CD8-positive, alpha-beta memory T cell (primary cell): ENCODE data around the gene RIPOR3. TPM values are rescaled to one million over a fixed set of nuclear protein-coding genes. Genes with fewer than 3 reads are reported as not detected.

Experiments used
- CTCF ChIA-PET: fragments of 350-600 bp; sonication (Branson Sonifier 250); formaldehyde crosslinking; loops from one replicate; lab custom pipeline; 2021; ENCODE audit warnings: antibody characterized with exemption; lab: Charles Lee
- POLR2A ChIA-PET: fragments of 350-600 bp; sonication (Branson Sonifier 250); formaldehyde crosslinking; loops from one replicate; lab custom pipeline; 2021; ENCODE audit warnings: antibody characterized with exemption; lab: Charles Lee
- DNase-seq, 5 donors: peaks; one replicate each; pipeline versions ENCODE4 v3.0.0 to v3.0.0-alpha.2; 2020 to 2022; ENCODE audit warnings: mixed read lengths in 1 of 5
- H3K27ac ChIP-seq: one replicate; pipeline ENCODE4 v1.7.0; 2013; ENCODE audit warnings: low read depth, mild to moderate bottlenecking, low read length, moderate library complexity
- H3K27me3 ChIP-seq: 2 replicates; pipeline ENCODE4 v1.7.0; 2013; ENCODE audit warnings: low read length, mild to moderate bottlenecking; ENCODE audit not compliant: insufficient read depth, poor library complexity, severe bottlenecking
- H3K36me3 ChIP-seq: 2 replicates; pipeline ENCODE4 v1.7.0; 2013; ENCODE audit warnings: mild to moderate bottlenecking, low read length, moderate library complexity; ENCODE audit not compliant: insufficient read depth
- H3K4me1 ChIP-seq: 2 replicates; pipeline ENCODE4 v1.7.0; 2013; ENCODE audit warnings: mild to moderate bottlenecking, low read length, moderate library complexity; ENCODE audit not compliant: insufficient read depth
- H3K4me3 ChIP-seq: 2 replicates; pipeline ENCODE4 v1.7.0; 2013; ENCODE audit warnings: mild to moderate bottlenecking, low read length
- H3K9me3 ChIP-seq: 2 replicates; pipeline ENCODE4 v1.7.0; 2013; ENCODE audit warnings: mild to moderate bottlenecking, low read length
- H3K27ac Mint-ChIP-seq, 8 donors: one replicate each; pipeline ENCODE4 v1.8.0; 2020 to 2021; ENCODE audit warnings: mixed read lengths in 8 of 8, mild to moderate bottlenecking in 6 of 8, inconsistent platforms in 3 of 8, moderate library complexity in 3 of 8
- H3K27me3 Mint-ChIP-seq, 2 donors: one replicate each; pipeline ENCODE4 v1.8.0; 2020 to 2021; ENCODE audit warnings: mixed read lengths in 2 of 2, mild to moderate bottlenecking in 1 of 2, moderate library complexity in 1 of 2
- H3K36me3 Mint-ChIP-seq, 3 donors: one replicate each; pipeline ENCODE4 v1.8.0; 2020 to 2021; ENCODE audit warnings: mixed read lengths in 3 of 3, inconsistent platforms in 1 of 3, mild to moderate bottlenecking in 1 of 3
- H3K4me1 Mint-ChIP-seq, 3 donors: one replicate each; pipeline ENCODE4 v1.8.0; 2020 to 2021; ENCODE audit warnings: mixed read lengths in 3 of 3, inconsistent platforms in 1 of 3, mild to moderate bottlenecking in 1 of 3
- H3K4me3 Mint-ChIP-seq, 7 donors: one replicate each; pipeline ENCODE4 v1.8.0; 2020 to 2021; ENCODE audit warnings: mixed read lengths in 7 of 7, mild to moderate bottlenecking in 6 of 7, moderate library complexity in 4 of 7, inconsistent platforms in 2 of 7
- H3K9me3 Mint-ChIP-seq, 5 donors: one replicate each; pipeline ENCODE4 v1.8.0; 2020 to 2022; ENCODE audit warnings: mixed read lengths in 5 of 5, mild to moderate bottlenecking in 3 of 5, moderate library complexity in 2 of 5, inconsistent platforms in 1 of 5
- polyA plus RNA-seq: library from polyadenylated mRNA; unstranded; fragments of 300-500 nt; fragmentation: Illumina TruSeq; gene quantifications from one replicate; pipeline ENCODE4 v1.2.3, GENCODE V29; 2021
- total RNA-seq, 2 experiments: library from RNA; stranded (reverse); gene quantifications; one replicate each; pipeline ENCODE4 v1.2.3, GENCODE V29; 2021

RIPOR3 gene
- total and polyA plus RNA-seq, 3 experiments from 2014 or later: 1.8 TPM; not detected in 2

DNA sequence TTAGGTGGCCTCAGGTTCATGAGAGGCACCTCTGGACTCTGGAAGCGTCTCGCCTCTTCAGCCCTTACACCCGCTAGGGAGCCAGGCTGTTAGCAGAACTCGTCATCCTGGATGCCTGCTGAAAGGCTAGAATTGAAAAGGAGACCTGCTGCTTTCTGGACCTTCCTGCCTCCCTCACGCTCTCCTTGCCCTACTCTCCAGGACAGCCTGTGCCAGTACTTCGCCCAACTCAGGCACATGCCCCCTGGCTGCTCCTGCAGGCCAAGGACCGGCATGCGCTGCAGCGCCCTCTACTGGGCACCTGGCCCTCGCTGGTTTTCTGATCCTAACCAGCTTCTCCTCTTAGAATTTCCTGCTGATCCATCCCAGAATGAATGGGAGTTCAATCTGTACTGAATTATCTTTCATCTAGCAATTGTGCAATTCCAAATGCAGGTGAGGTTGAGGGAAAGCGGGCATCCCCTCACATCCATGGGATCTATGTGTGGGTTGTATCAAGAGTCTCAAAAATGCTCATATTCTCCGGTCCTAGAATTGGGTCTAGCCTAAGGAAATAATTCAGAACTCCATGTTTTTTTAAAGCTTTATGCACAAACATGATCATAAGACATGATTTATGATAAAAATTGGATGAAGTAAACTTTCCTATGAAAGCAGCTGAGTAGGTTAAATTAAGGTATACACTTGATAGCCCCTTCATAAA, 103.2 kb downstream of the RIPOR3 start:
- Mint-ChIP-seq H3K4me1 (peaks cover 0 to 1% (median 0%) of the 10 kb centered on the region in 3 donors), H3K9me3 (no peaks in the 10 kb centered on the region), H3K36me3 (peaks cover 3 to 56% (median 4%) of the 10 kb centered on the region in 3 donors), H3K27me3 (peaks cover 0 to 1% of the 10 kb centered on the region in 2 donors), H3K27ac (peak overlapping the region in 4 of 8 donors; percentile 19 to 63 (median 40)), H3K4me3 (no peak overlapping the region)
- peak; percentile 46 to 80 (median 65) for DNase-seq
- H3K4me1 ChIP-seq: no peaks in the 10 kb centered on the region
- CTCF ChIA-PET: interaction anchor here (0.6 to 2.8 kb wide), 19 partner anchors 9 to 400 kb away, joined by 3 to 11 read pairs (median 3); partner anchors contain the start of gene CEBPB
- H3K9me3 ChIP-seq: no peaks in the 10 kb centered on the region
- peaks cover 16% of the 10 kb centered on the region for H3K36me3 ChIP-seq
- no peak overlapping the region for H3K4me3 ChIP-seq
- POLR2A ChIA-PET: interaction anchor here (0.7 to 0.9 kb wide), 3 partner anchors 78 to 435 kb away, joined by 6 to 7 read pairs (median 7); partner anchors contain the start of gene PEDS1
- no peak overlapping the region for H3K27ac ChIP-seq
- H3K27me3 ChIP-seq: no peaks in the 10 kb centered on the region

DNA sequence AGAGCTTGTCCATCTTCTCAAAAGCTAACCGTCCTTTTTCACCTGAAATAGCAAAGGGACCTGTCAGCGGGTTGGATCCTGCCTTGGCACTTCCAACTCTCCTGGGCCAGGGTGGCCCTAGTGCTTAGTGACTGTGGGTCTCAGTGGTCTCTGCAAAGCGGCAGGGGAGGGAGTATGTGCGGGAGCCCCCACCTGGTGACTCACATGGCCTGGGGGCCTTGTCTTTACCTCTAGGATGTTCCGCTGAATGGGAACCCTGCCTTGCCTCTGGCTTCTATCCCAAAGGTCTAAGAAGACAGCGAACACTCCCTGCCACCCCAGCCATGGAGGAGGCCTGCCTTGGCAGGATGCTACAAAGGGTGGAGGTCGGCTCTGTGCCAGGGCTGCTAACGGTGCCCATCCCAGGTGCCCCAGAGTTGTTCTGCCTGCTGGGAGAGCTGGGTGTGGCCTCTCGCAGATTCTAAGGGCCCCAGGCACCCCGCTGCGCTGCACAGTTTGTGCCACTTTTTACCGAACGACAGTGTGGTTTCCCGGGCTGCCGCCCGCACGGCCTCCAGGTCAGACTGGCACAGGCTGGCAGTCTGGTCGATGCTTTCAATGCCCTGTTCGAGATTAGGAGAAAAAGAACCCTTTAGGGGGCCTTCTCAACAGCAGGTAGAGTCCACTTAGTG, 103.9 kb downstream of the RIPOR3 start:
- no peaks in the 10 kb centered on the region for H3K9me3 ChIP-seq
- H3K36me3 Mint-ChIP-seq: peaks cover 3 to 64% (median 4%) of the 10 kb centered on the region in 3 donors
- H3K4me3 Mint-ChIP-seq: no peak overlapping the region
- peaks cover 0 to 1% of the 10 kb centered on the region in 2 donors for H3K27me3 Mint-ChIP-seq
- peak in 1 of 5 donors; percentile 37 for DNase-seq
- POLR2A ChIA-PET: no interaction called here
- H3K4me1 Mint-ChIP-seq: peaks cover 0 to 1% (median 0%) of the 10 kb centered on the region in 3 donors
- H3K27ac Mint-ChIP-seq: peak overlapping the region in 1 of 8 donors; percentile 61
- no peaks in the 10 kb centered on the region for H3K27me3 ChIP-seq
- no peaks in the 10 kb centered on the region for H3K4me1 ChIP-seq
- peaks cover 18% of the 10 kb centered on the region for H3K36me3 ChIP-seq
- no peak overlapping the region for H3K27ac ChIP-seq
- no peaks in the 10 kb centered on the region for H3K9me3 Mint-ChIP-seq
- no peak overlapping the region for H3K4me3 ChIP-seq
- CTCF ChIA-PET: interaction anchor here (1.0 to 2.8 kb wide), 10 partner anchors 8 to 117 kb away, joined by 3 to 11 read pairs (median 4); no protein-coding TSS in a partner anchor

DNA sequence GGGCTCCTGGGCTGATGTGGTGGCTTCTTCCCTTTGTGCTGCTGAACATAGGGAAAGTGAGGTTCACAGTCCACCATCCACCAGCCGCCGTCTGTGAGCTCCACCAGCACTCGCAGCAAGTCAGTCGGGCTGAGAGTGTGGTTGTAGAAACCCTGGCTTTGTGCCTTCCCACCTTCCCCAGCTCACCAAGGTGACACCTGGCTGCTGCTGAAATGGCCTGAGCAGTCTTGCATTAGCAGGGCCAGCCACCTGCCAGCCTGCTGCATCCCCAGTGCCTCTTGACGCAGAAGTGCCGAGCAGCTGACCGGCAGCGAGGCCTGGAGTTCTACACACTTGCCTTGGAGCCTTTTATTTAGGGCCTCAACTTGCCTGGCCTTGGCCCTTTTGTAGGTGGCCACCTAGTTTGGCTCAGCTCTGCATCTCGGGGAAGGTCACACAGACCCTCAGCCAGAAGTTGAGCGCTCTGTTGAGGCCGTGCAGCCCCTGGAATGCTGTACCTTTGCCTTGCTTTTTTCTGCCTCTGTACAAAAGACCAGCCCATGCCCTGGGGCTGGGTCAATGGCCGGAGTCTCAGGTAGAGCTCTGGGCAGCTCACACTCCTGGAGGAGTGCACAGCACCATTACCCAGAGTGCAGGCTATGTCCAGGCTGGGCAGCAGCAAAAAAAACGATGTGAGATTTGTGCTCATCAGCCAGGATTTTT, 104.7 kb downstream of the RIPOR3 start:
- H3K36me3 ChIP-seq: peaks cover 24% of the 10 kb centered on the region
- H3K27me3 Mint-ChIP-seq: peaks cover 0 to 1% of the 10 kb centered on the region in 2 donors
- H3K4me3 Mint-ChIP-seq: no peak overlapping the region
- H3K4me1 ChIP-seq: no peaks in the 10 kb centered on the region
- no peak overlapping the region for H3K27ac ChIP-seq
- H3K9me3 ChIP-seq: no peaks in the 10 kb centered on the region
- H3K27me3 ChIP-seq: no peaks in the 10 kb centered on the region
- H3K4me1 Mint-ChIP-seq: peaks cover 0 to 1% (median 0%) of the 10 kb centered on the region in 3 donors
- peaks cover 3 to 71% (median 4%) of the 10 kb centered on the region in 3 donors for H3K36me3 Mint-ChIP-seq
- ChIA-PET CTCF (interaction anchor here (1.0 to 2.8 kb wide), 6 partner anchors 11 to 116 kb away, joined by 3 to 11 read pairs (median 4); no protein-coding TSS in a partner anchor), POLR2A (no interaction called here)
- no peak overlapping the region for H3K4me3 ChIP-seq
- DNase-seq: no peak
- no peaks in the 10 kb centered on the region for H3K9me3 Mint-ChIP-seq
- H3K27ac Mint-ChIP-seq: peak overlapping the region in 2 of 8 donors; percentile 19 to 61

DNA sequence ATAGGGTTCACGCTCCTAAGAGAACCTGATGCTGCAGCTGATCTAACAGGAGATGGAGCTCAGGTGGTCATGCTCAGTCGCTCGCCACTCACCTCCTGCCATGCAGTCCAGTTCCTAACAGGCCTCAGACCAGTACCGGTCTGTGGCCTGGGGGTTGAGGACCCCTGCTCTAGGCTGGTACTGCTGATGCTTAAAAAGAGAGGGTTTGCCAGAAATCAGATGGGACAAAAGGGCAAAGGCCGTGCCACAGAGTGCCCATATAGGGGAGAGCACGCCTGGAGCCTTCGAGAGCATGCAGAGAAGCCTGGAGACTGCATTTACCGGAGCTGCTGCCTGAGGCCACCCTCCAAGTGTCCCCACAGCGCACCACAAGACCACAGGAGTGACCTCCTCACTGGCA, 105.7 kb downstream of the RIPOR3 start:
- Histone ChIP-seq H3K9me3 (no peaks in the 10 kb centered on the region), H3K4me3 (no peak overlapping the region), H3K4me1 (no peaks in the 10 kb centered on the region), H3K27me3 (no peaks in the 10 kb centered on the region), H3K27ac (no peak overlapping the region), H3K36me3 (peaks cover 33% of the 10 kb centered on the region)
- Mint-ChIP-seq H3K27ac (no peak overlapping the region), H3K9me3 (no peaks in the 10 kb centered on the region), H3K27me3 (peaks cover 0 to 1% of the 10 kb centered on the region in 2 donors), H3K36me3 (peaks cover 4 to 81% (median 8%) of the 10 kb centered on the region in 3 donors), H3K4me3 (no peak overlapping the region), H3K4me1 (peaks cover 0 to 1% (median 0%) of the 10 kb centered on the region in 3 donors)
- ChIA-PET CTCF (interaction anchor here (1.7 kb wide), 1 partner anchor 10 kb away, joined by 5 read pairs; no protein-coding TSS in a partner anchor), POLR2A (no interaction called here)
- peak in 1 of 5 donors; percentile 30 for DNase-seq

DNA sequence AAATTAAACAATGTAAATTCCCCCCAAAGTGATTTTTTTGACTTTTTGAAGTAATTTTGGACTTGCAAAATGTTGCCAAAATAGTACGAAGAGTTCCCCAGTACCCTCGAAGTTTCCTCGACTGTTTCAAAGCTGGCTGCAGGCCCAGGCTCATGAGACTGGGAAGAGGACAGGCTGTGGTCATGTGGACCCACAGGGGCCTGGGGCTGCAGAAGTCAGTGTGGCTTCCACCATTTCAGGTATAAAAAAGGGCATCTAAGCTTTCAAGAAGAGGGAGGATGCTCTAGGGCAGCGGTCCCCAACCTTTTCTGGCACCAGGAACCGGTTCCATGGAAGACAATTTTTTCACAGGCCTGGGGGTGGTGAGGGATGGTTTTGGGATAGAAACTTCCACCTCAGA, 106.1 kb downstream of the RIPOR3 start:
- Mint-ChIP-seq H3K9me3 (no peaks in the 10 kb centered on the region), H3K4me3 (no peak overlapping the region), H3K36me3 (peaks cover 4 to 83% (median 11%) of the 10 kb centered on the region in 3 donors), H3K4me1 (peaks cover 0 to 1% (median 0%) of the 10 kb centered on the region in 3 donors), H3K27me3 (peaks cover 0 to 1% of the 10 kb centered on the region in 2 donors), H3K27ac (peak overlapping the region in 2 of 8 donors; percentile 21 to 48)
- Histone ChIP-seq H3K4me1 (no peaks in the 10 kb centered on the region), H3K4me3 (no peak overlapping the region), H3K9me3 (no peaks in the 10 kb centered on the region), H3K27ac (no peak overlapping the region), H3K36me3 (peaks cover 37% of the 10 kb centered on the region), H3K27me3 (no peaks in the 10 kb centered on the region)
- ChIA-PET POLR2A (no interaction called here), CTCF (interaction anchor here (1.1 to 1.3 kb wide), 2 partner anchors 11 to 81 kb away, joined by 3 to 4 read pairs; no protein-coding TSS in a partner anchor)
- DNase-seq: peak in 1 of 5 donors; percentile 15

DNA sequence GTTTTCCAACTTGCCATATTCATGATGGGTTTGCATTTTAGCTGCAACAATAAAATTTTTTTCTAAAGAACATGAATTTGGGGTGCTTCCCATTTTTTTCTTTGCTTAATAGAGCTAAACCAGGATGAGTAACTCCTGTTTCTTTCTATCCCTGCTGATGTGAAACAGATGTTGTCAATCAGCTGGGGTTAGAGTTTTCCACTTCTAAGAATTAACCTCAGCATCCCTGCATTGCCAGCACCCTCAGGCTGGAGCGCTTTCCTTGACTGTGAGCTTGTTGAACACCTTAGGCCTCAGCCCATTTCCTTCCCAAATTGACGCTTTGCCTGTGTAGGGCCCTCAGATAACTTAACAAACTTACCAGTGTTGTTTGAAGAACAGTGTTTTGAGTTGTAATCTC, 106.7 kb downstream of the RIPOR3 start:
- H3K27me3 ChIP-seq: no peaks in the 10 kb centered on the region
- DNase-seq: no peak
- Mint-ChIP-seq H3K9me3 (no peaks in the 10 kb centered on the region), H3K27ac (peak overlapping the region in 2 of 8 donors; percentile 10 to 21), H3K36me3 (peaks cover 4 to 86% (median 12%) of the 10 kb centered on the region in 3 donors), H3K27me3 (peaks cover 0 to 1% of the 10 kb centered on the region in 2 donors), H3K4me3 (no peak overlapping the region), H3K4me1 (peaks cover 0 to 1% (median 0%) of the 10 kb centered on the region in 3 donors)
- no peak overlapping the region for H3K27ac ChIP-seq
- H3K9me3 ChIP-seq: no peaks in the 10 kb centered on the region
- no peak overlapping the region for H3K4me3 ChIP-seq
- POLR2A ChIA-PET: no interaction called here
- CTCF ChIA-PET: interaction anchor here (1.1 to 1.3 kb wide), 3 partner anchors 9 to 80 kb away, joined by 3 to 4 read pairs (median 3); no protein-coding TSS in a partner anchor
- no peaks in the 10 kb centered on the region for H3K4me1 ChIP-seq
- peaks cover 43% of the 10 kb centered on the region for H3K36me3 ChIP-seq

DNA sequence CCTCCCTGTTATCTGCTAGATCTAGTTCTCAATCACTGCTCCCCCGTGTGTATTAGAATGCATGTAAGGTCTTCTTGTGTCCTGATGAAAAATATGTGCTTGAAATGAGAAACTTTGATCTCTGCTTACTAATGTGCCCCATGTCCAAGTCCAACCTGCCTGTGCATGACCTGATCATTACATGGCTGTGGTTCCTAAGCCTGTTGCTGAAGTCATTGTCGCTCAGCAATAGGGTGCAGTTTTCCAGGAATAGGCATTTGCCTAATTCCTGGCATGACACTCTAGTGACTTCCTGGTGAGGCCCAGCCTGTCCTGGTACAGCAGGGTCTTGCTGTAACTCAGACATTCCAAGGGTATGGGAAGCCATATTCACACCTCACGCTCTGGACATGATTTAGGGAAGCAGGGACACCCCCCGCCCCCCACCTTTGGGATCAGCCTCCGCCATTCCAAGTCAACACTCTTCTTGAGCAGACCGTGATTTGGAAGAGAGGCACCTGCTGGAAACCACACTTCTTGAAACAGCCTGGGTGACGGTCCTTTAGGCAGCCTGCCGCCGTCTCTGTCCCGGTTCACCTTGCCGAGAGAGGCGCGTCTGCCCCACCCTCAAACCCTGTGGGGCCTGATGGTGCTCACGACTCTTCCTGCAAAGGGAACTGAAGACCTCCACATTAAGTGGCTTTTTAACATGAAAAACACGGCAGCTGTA, 107.7 kb downstream of the RIPOR3 start:
- Histone ChIP-seq H3K36me3 (peaks cover 54% of the 10 kb centered on the region), H3K9me3 (no peaks in the 10 kb centered on the region), H3K4me3 (no peak overlapping the region), H3K27ac (no peak overlapping the region), H3K4me1 (no peaks in the 10 kb centered on the region), H3K27me3 (no peaks in the 10 kb centered on the region)
- peak in 1 of 5 donors; percentile 35 for DNase-seq
- H3K9me3 Mint-ChIP-seq: no peaks in the 10 kb centered on the region
- H3K36me3 Mint-ChIP-seq: peaks cover 4 to 93% (median 16%) of the 10 kb centered on the region in 3 donors
- H3K4me1 Mint-ChIP-seq: peaks cover 0 to 1% (median 0%) of the 10 kb centered on the region in 3 donors
- peak overlapping the region in 1 of 8 donors; percentile 69 for H3K27ac Mint-ChIP-seq
- peaks cover 0 to 1% of the 10 kb centered on the region in 2 donors for H3K27me3 Mint-ChIP-seq
- ChIA-PET POLR2A (no interaction called here), CTCF (interaction anchor here (1.1 to 1.3 kb wide), 2 partner anchors 8 to 10 kb away, joined by 3 read pairs; no protein-coding TSS in a partner anchor)
- no peak overlapping the region for H3K4me3 Mint-ChIP-seq
